HEK293T (cell line): ENCODE data around the gene IL15.

ENCODE experiments used
- BHLHE40 ChIP-seq: fragments of 450-650 bp; IDR thresholded peaks from 2 replicates; pipeline ENCODE4 v1.6.1; 2016; ENCODE audit warnings: mild to moderate bottlenecking, moderate library complexity, borderline replicate concordance
- FOXA1 ChIP-seq: fragments of 450-650 bp; IDR thresholded peaks from 2 replicates; pipeline ENCODE4 v1.6.1; 2016; ENCODE audit warnings: mild to moderate bottlenecking
- FOXM1 ChIP-seq: fragments of 450-650 bp; IDR thresholded peaks from 2 replicates; pipeline ENCODE4 v1.6.1; 2017; ENCODE audit warnings: mild to moderate bottlenecking, borderline replicate concordance
- L3MBTL2 ChIP-seq: fragments of 450-650 bp; conservative IDR thresholded peaks from 2 replicates; pipeline ENCODE4 v1.6.1; 2016; ENCODE audit warnings: mild to moderate bottlenecking
- NFRKB ChIP-seq: fragments of 450-650 bp; IDR thresholded peaks from 2 replicates; pipeline ENCODE4 v1.6.1; 2016; ENCODE audit warnings: mild to moderate bottlenecking, moderate library complexity
- TARDBP ChIP-seq: fragments of 450-650 bp; IDR thresholded peaks from 2 replicates; pipeline ENCODE4 v1.6.1; 2016
- ZNF384 ChIP-seq: fragments of 450-650 bp; IDR thresholded peaks from 2 replicates; pipeline ENCODE4 v1.6.1; 2016
- TF ChIP-seq, protein P1 (sequence below): fragments of 450-650 bp; IDR thresholded peaks from 2 replicates; pipeline ENCODE4 v1.6.1; 2016

DNA sequence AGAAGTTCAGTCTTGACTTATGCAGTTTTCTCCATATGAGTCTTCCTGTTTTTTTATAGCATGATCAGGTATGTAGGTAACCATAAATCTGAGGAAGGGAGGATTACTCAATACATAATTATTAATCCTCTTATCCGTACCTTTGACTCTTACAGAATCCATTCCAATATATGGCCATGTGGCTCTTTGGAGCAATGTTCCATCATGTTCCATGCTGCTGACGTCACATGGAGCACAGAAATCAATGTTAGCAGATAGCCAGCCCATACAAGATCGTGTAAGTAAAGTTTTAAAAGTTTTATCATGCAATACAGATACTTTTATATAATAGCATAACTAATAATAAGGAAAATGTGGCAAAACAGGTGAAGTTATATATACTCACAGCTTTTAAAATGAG is 19.6 kb downstream of the IL15 start:
- no peak for TF ChIP-seq NFRKB
- no peak for TF ChIP-seq L3MBTL2
- no peak for TF ChIP-seq TARDBP
- TF ChIP-seq ZNF384 = no peak
- TF ChIP-seq FOXM1 = no peak
- TF ChIP-seq BHLHE40 = no peak
- no peak for TF ChIP-seq FOXA1
- TF ChIP-seq, protein P1, sequence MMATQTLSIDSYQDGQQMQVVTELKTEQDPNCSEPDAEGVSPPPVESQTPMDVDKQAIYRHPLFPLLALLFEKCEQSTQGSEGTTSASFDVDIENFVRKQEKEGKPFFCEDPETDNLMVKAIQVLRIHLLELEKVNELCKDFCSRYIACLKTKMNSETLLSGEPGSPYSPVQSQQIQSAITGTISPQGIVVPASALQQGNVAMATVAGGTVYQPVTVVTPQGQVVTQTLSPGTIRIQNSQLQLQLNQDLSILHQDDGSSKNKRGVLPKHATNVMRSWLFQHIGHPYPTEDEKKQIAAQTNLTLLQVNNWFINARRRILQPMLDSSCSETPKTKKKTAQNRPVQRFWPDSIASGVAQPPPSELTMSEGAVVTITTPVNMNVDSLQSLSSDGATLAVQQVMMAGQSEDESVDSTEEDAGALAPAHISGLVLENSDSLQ = no peak
